GM12874 (cell line): ENCODE data around the gene PGM1.

Experiments used
- CTCF ChIP-seq: IDR thresholded peaks from 2 replicates; pipeline ENCODE4 v1.5.1; 2011; ENCODE audit warnings: low read depth, mild to moderate bottlenecking, control low read depth, low read length, moderate library complexity; ENCODE audit not compliant: insufficient read depth

Gene PGM1

GRCh38 chr1:63593886-63594605, 835 bp downstream of the PGM1 start:
- TF ChIP-seq CTCF: no peak

- TF ChIP-seq CTCF: no peak
These were observed 2.2 kb downstream of the PGM1 start for GRCh38 chr1:63595435-63595834.

GRCh38 chr1:63599799-63600198, 6.6 kb downstream of the PGM1 start:
- no peak for TF ChIP-seq CTCF

- TF ChIP-seq CTCF: no peak
These were observed 7.0 kb downstream of the PGM1 start for GRCh38 chr1:63600248-63600647.

GRCh38 chr1:63601061-63601460, 7.8 kb downstream of the PGM1 start:
- no peak for TF ChIP-seq CTCF

- TF ChIP-seq CTCF: no peak
These were observed 8.3 kb downstream of the PGM1 start for GRCh38 chr1:63601463-63601862.

- TF ChIP-seq CTCF: no peak
These were observed 8.7 kb downstream of the PGM1 start for GRCh38 chr1:63601912-63602311.
